Measurements from ENCODE around the gene NEK10. TPM values are rescaled to one million over a fixed set of nuclear protein-coding genes. Genes with fewer than 3 reads are reported as not detected.

Gene NEK10
- total RNA-seq, 1 experiment from 2014 or later = 0.66 TPM

DNA sequence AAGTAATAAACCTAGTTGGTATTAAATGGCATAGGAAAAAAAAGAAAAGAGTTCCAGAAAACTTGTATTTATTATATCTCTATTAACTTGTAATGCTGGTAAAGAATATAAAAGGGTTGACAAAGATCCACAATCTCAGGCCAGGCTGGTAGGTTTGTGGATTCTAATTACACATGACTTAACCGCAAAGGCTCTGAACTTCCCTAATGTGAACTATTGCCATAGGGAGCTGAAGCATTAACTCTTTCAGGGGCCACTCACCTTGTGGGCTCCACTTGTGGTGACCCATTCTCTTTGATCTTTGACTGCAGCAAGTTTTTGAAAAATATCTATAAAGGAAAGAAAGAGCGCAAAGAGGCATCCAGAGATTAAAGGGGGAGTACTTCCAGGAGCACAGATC lies 58.5 kb downstream of the NEK10 start:
- H2AFZ ChIP-seq (ENCODE audit: low read length) = no peak overlapping the region
- DNase-seq = no peak
- Mint-ChIP-seq H3K36me3 (ENCODE audit: insufficient read depth in 1 of 3, low read depth in 3 of 3) (no peaks in the 10 kb centered on the region), H3K9me3 (peaks cover 0 to 3% of the 10 kb centered on the region in 2 experiments; a peak in 1 of 5 replicates), H3K27ac (no peak overlapping the region), H3K4me1 (peaks cover 7 to 15% of the 10 kb centered on the region in 2 experiments), H3K27me3 (ENCODE audit: low read depth) (no peaks in the 10 kb centered on the region), H3K4me3 (no peak overlapping the region)
- H3K56ac ChIP-seq (ENCODE audit: insufficient read length, low read depth, low read length) = no peak overlapping the region
- no peak overlapping the region for H2BK15ac ChIP-seq (ENCODE audit: low read depth, low read length)
- no CpG with 5 or more reads among the region's 2 CpGs for WGBS (ENCODE audit: extremely low coverage, insufficient read length, low lambda C conversion rate)
- H4K20me1 ChIP-seq (ENCODE audit: control insufficient read depth, insufficient read depth, insufficient read length) = no peaks in the 10 kb centered on the region
- no peaks in the 10 kb centered on the region for H3K23me2 ChIP-seq (ENCODE audit: insufficient read length, low read depth, low read length, poor library complexity, severe bottlenecking)
- H3K27me3 ChIP-seq (ENCODE audit: insufficient read depth, low read length) = no peaks in the 10 kb centered on the region
- H3K23ac ChIP-seq (ENCODE audit: insufficient read length, low read depth, low read length) = no peak overlapping the region
- H3K9ac ChIP-seq (ENCODE audit: extremely low read depth, insufficient read length, low read length) = no peak overlapping the region
- H3K14ac ChIP-seq (ENCODE audit: insufficient read depth, low read length) = no peak overlapping the region
- no peak overlapping the region for H3K4me2 ChIP-seq (ENCODE audit: insufficient read depth, insufficient read length, low read length)
- no peak overlapping the region for H3K4ac ChIP-seq (ENCODE audit: low read depth, low read length)
- no peaks in the 10 kb centered on the region for H3K9me3 ChIP-seq (ENCODE audit: control insufficient read depth, low read depth, low read length)
- H3T11ph ChIP-seq (ENCODE audit: low read length) = no peak overlapping the region
- no peaks in the 10 kb centered on the region for H3K79me2 ChIP-seq (ENCODE audit: insufficient read depth, low read length)
- H2AK5ac ChIP-seq (ENCODE audit: insufficient read length, low read length) = no peak overlapping the region
- no peak overlapping the region for H3K27ac ChIP-seq (ENCODE audit: insufficient read length, low read depth, low read length)
- H2BK5ac ChIP-seq (ENCODE audit: insufficient read length, low read length) = no peak overlapping the region
- no peak overlapping the region for H4K8ac ChIP-seq (replicated peaks; ENCODE audit: insufficient read length, low read depth, low read length)
- no peak overlapping the region for H3K18ac ChIP-seq (ENCODE audit: insufficient read length, low read depth, low read length)
- no peak overlapping the region for H4K91ac ChIP-seq (ENCODE audit: insufficient read length, low read depth, low read length)
- no peak overlapping the region for H2BK20ac ChIP-seq (ENCODE audit: low read depth, low read length, poor library complexity, severe bottlenecking)
- H2BK12ac ChIP-seq (ENCODE audit: insufficient read length, low read depth, low read length) = no peak overlapping the region
- TF ChIP-seq, protein P1, sequence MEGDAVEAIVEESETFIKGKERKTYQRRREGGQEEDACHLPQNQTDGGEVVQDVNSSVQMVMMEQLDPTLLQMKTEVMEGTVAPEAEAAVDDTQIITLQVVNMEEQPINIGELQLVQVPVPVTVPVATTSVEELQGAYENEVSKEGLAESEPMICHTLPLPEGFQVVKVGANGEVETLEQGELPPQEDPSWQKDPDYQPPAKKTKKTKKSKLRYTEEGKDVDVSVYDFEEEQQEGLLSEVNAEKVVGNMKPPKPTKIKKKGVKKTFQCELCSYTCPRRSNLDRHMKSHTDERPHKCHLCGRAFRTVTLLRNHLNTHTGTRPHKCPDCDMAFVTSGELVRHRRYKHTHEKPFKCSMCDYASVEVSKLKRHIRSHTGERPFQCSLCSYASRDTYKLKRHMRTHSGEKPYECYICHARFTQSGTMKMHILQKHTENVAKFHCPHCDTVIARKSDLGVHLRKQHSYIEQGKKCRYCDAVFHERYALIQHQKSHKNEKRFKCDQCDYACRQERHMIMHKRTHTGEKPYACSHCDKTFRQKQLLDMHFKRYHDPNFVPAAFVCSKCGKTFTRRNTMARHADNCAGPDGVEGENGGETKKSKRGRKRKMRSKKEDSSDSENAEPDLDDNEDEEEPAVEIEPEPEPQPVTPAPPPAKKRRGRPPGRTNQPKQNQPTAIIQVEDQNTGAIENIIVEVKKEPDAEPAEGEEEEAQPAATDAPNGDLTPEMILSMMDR (conservative IDR thresholded peaks at IDR 0.05) = no peak
- no peak overlapping the region for H2BK120ac ChIP-seq (ENCODE audit: low read depth, low read length, poor library complexity, severe bottlenecking)
- no peaks in the 10 kb centered on the region for H3K79me1 ChIP-seq (ENCODE audit: insufficient read depth, low read depth, low read length, poor library complexity, severe bottlenecking)
- H3K4me1 ChIP-seq (ENCODE audit: insufficient read depth, low read length) = no peaks in the 10 kb centered on the region
- H4K5ac ChIP-seq (ENCODE audit: insufficient read length, low read depth, low read length) = no peak overlapping the region

All from H9 (cell line).